ENCODE data around the gene FBXO21.

DNA sequence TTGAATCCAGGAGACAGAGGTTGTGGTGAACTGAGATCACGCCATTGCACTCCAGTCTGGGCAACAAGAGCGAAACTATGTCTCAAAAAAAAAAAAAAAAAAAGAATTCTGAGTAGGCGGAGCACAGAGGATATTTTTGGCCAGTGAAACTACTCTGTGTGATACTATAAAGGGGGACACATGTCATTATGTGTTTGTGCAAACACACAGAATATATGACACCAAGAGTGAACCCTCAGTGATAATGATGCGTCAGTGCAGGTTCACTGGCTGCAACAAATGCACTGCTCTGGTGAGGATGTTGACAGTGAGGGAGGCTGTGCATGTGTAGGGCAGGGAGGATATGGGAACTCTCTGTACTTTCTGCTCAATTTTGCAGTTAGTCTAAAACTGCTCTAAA lies 24.2 kb downstream of the FBXO21 start:
- TF ChIP-seq EZH2phosphoT487 (IDR thresholded peaks at IDR 0.05; ENCODE audit: borderline replicate concordance, low read depth, low read length) = no peak
- TF ChIP-seq, protein P1, sequence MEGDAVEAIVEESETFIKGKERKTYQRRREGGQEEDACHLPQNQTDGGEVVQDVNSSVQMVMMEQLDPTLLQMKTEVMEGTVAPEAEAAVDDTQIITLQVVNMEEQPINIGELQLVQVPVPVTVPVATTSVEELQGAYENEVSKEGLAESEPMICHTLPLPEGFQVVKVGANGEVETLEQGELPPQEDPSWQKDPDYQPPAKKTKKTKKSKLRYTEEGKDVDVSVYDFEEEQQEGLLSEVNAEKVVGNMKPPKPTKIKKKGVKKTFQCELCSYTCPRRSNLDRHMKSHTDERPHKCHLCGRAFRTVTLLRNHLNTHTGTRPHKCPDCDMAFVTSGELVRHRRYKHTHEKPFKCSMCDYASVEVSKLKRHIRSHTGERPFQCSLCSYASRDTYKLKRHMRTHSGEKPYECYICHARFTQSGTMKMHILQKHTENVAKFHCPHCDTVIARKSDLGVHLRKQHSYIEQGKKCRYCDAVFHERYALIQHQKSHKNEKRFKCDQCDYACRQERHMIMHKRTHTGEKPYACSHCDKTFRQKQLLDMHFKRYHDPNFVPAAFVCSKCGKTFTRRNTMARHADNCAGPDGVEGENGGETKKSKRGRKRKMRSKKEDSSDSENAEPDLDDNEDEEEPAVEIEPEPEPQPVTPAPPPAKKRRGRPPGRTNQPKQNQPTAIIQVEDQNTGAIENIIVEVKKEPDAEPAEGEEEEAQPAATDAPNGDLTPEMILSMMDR (conservative IDR thresholded peaks at IDR 0.05; ENCODE audit: low read length) = no peak

Data from OCI-LY7 (cell line).